Neural crest cell (in vitro differentiated cells): ENCODE data around the gene HOXA10. TPM values are rescaled to one million over a fixed set of nuclear protein-coding genes. Genes with fewer than 3 reads are reported as not detected.

Experiments
- DNase-seq: peaks from one replicate; pipeline ENCODE4 v3.0.0; 2021; ENCODE audit warnings: low read depth, mixed read lengths, low spot score
- H3K27ac Mint-ChIP-seq: one replicate; pipeline ENCODE4 v1.8.0; 2021; ENCODE audit warnings: mild to moderate bottlenecking, mixed read lengths; ENCODE audit not compliant: unreplicated experiment
- H3K27me3 Mint-ChIP-seq: 2 replicates; pipeline ENCODE4 v1.8.0; 2021; ENCODE audit warnings: low read depth, mild to moderate bottlenecking, mixed read lengths
- H3K36me3 Mint-ChIP-seq: 2 replicates; pipeline ENCODE4 v1.8.0; 2021; ENCODE audit warnings: low read depth, mild to moderate bottlenecking, mixed read lengths
- H3K4me1 Mint-ChIP-seq: 2 replicates; pipeline ENCODE4 v1.8.0; 2021; ENCODE audit warnings: mixed read lengths
- H3K4me3 Mint-ChIP-seq: one replicate; pipeline ENCODE4 v1.8.0; 2021; ENCODE audit warnings: mild to moderate bottlenecking, mixed read lengths
- H3K9me3 Mint-ChIP-seq: 2 replicates; pipeline ENCODE4 v1.8.0; 2021; ENCODE audit warnings: mixed read lengths
- total RNA-seq: library from RNA; stranded (reverse); gene quantifications from 2 replicates; pipeline ENCODE4 v1.2.1, GENCODE V29; 2021
- TF ChIP-seq, protein P1 (sequence below): fragments of 200-600 bp; sonication (generic); conservative IDR thresholded peaks from 2 replicates; pipeline ENCODE4 v1.5.0; 2021; ENCODE audit warnings: antibody characterized with exemption, mild to moderate bottlenecking

Gene HOXA10
- total RNA-seq, 1 donor from 2014 or later = 0.35 TPM

DNA sequence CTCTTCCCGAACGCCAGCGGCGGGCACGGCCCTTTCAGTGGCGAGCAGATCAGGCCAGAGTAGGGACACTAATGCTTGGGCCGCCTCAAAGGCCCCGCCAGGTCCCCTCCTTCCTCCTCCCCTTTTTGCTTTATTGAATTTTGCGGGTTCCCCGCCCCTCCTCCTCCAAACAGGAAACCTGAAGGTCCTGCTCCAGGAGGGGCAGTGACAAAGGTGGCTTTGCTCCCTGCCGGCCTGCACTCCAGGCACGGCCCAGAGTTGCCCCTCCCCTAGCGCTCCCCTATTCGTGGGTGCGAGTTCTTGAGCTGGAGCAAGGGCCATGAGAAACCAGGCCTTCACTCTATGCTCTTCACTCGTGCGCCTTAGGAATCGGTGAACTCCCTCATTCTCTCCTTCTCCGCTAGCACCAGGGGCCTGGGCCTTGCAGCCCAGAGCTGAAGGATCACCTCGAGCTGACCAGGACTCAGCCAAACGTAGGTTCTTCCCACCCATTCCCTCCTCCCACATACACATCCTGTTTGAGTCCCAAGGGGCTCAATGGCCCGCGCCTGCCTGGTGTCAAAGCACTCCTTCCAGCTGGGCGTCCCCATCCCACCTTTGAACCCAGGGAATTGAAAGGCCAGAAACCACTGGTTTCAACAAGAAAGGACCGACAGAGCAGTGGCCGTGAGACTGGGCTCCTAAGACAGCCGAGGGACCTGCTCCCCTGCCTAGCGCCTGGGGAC, 25.9 kb downstream of the HOXA10 start:
- peak overlapping the region; percentile 81 for H3K27ac Mint-ChIP-seq
- H3K36me3 Mint-ChIP-seq = peaks cover 5% of the 10 kb centered on the region
- H3K4me1 Mint-ChIP-seq = peaks cover 31% of the 10 kb centered on the region
- peaks cover 4% of the 10 kb centered on the region for H3K9me3 Mint-ChIP-seq
- H3K4me3 Mint-ChIP-seq = peak overlapping the region; percentile 84
- TF ChIP-seq, protein P1, sequence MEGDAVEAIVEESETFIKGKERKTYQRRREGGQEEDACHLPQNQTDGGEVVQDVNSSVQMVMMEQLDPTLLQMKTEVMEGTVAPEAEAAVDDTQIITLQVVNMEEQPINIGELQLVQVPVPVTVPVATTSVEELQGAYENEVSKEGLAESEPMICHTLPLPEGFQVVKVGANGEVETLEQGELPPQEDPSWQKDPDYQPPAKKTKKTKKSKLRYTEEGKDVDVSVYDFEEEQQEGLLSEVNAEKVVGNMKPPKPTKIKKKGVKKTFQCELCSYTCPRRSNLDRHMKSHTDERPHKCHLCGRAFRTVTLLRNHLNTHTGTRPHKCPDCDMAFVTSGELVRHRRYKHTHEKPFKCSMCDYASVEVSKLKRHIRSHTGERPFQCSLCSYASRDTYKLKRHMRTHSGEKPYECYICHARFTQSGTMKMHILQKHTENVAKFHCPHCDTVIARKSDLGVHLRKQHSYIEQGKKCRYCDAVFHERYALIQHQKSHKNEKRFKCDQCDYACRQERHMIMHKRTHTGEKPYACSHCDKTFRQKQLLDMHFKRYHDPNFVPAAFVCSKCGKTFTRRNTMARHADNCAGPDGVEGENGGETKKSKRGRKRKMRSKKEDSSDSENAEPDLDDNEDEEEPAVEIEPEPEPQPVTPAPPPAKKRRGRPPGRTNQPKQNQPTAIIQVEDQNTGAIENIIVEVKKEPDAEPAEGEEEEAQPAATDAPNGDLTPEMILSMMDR = no peak
- no peak for DNase-seq
- peaks cover 100% of the 10 kb centered on the region for H3K27me3 Mint-ChIP-seq

DNA sequence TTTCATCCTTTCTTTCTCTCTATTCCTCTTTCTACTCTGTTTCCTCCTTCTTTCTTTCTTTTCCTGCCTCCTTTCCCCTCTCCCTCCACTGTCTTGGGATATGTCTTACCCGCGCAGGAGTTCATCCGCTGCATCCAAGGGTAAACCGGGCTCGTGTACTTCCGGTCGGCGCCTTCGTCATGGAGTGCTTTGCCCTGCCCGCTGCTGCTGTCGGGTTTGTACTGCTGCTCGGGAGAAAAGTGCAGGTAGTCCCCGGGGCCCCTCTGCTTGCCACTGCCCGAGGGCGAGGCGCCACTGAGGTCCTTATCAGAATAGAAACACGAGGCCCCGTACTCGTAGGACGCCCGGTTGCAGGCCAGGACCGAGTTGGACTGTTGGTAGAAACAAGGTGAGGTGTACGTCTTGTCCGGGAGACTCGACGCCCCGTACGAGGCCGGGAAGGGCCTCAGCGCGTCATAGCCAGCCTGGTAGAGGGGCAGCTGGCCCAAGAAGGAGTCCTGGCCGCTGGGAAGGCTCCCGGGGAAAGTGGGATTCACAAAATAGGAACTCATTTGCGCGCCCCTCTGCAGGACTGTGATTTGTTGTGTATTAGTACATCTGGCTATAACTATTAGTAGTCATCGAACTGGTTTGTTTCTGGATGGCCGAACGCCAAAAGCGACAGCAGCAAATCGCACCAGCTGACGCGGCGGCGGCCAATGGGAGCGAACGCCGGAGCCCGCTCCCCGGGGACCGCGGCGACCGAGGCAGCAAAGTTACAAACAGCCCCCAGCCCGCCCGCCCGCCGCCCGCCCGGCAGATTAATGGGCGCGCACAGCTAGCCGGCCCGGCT, 26.7 kb downstream of the HOXA10 start, which contains the start of gene HOXA6:
Gene HOXA6, minus strand, starts transcription at position 576 of the 832 bp plus-strand sequence. Its CDS starts 25 bp downstream, at position 551.
- Mint-ChIP-seq H3K4me3 (peak within 1 kb of the TSS; percentile 84), H3K36me3 (peaks cover 5% of the 10 kb centered on the region), H3K9me3 (peaks cover 4% of the 10 kb centered on the region), H3K27me3 (peaks cover 100% of the 10 kb centered on the region), H3K27ac (peak within 1 kb of the TSS; percentile 86), H3K4me1 (peaks cover 36% of the 10 kb centered on the region)
- no peak for DNase-seq
- TF ChIP-seq, protein P1 = no peak

DNA sequence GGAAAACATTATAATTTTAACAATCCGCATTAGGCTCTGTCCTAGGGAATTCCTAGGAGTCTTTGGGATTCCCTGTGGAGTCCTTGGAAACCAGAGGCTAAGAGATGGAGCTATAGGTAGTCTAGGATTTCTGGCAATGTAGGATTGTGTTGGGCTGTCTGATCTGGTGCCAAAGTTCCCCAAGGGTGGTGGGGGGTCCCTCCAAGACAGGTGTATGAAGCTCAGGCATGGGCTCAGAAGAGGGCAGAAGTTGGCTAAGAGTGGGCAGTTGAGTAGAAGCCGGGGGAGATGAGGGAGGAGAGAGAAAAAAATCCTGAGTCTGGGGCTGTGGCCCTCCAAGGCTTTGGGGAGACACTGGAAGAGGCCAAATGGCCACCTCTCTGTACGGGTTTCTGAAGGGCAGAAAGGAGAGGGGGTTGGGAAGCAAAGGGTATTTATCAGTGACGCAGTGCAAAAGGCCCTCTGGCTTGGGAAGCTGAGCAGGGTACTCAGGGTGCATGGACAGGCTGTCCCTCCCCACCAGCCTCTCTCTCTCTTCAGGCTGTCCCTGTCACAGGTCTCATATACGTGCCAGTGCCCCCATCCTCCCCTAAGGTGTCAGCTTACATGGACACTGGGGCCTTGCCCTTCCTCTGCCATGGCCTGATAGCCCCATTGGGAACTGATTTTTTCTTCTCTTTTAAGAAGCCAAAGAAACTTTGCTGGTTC, 27.5 kb downstream of the HOXA10 start:
- Mint-ChIP-seq H3K4me3 (peak overlapping the region; percentile 83), H3K9me3 (peaks cover 4% of the 10 kb centered on the region), H3K27me3 (peaks cover 100% of the 10 kb centered on the region), H3K36me3 (peaks cover 5% of the 10 kb centered on the region), H3K27ac (no peak overlapping the region), H3K4me1 (peaks cover 39% of the 10 kb centered on the region)
- TF ChIP-seq, protein P1 = no peak
- DNase-seq = no peak

DNA sequence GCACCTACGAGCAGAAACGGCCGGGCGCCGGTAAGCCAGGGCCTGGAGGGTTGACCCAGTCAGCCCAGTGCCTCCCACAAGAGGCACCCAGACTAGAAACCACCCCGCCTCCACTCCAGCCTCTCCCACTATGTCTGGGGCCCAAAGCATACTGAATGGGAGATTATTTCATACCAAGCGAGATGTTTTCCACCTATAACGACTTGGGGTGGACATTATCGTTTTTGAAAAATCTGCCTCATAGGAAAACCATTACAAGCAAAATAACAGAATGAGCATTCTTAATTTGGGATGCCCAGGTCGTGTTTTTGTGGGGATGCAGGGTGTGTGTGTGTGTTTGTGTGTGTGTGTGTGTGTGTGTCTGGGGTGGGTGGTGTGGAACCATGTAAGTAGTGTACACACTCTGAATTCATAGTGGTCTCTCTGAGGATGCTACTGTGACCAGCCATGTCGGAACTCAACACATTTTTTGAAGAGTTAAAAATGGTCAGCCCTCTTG, 28.2 kb downstream of the HOXA10 start:
- Mint-ChIP-seq H3K4me1 (peaks cover 34% of the 10 kb centered on the region), H3K27me3 (peaks cover 100% of the 10 kb centered on the region), H3K36me3 (peaks cover 5% of the 10 kb centered on the region), H3K4me3 (peak overlapping the region; percentile 83), H3K27ac (peak overlapping the region; percentile 22), H3K9me3 (peaks cover 4% of the 10 kb centered on the region)
- TF ChIP-seq, protein P1 = no peak
- DNase-seq = no peak
